CD4-positive, CD25-positive, alpha-beta regulatory T cell (primary cell): ENCODE measurements around the gene SMAD1. TPM values are rescaled to one million over a fixed set of nuclear protein-coding genes. Genes with fewer than 3 reads are reported as not detected.
A peak's percentile ranks its signal among the peaks of the same experiment; 100 is the strongest.

Experiments used
- ATAC-seq, 2 donors: fragments of 150-1000 bp; cut with Tn5 transposase; one replicate each; pipeline ENCODE4 v1.10.0; 2021; ENCODE audit warnings: low read depth in 2 of 2, moderate number of reproducible peaks in 2 of 2, moderate library complexity in 1 of 2
- DNase-seq, 3 donors: peaks; one replicate each; pipeline versions ENCODE4 v3.0.0 to v3.0.0-alpha.2; 2012 to 2022; ENCODE audit warnings: mixed read lengths in 1 of 3
- H3K27ac ChIP-seq: one replicate; pipeline ENCODE4 v1.7.0; 2013; ENCODE audit warnings: mild to moderate bottlenecking, low read length; ENCODE audit not compliant: insufficient read depth, poor library complexity, severe bottlenecking
- H3K27me3 ChIP-seq: one replicate; pipeline ENCODE4 v1.7.0; 2013; ENCODE audit warnings: low read length; ENCODE audit not compliant: control insufficient read depth, insufficient read depth
- H3K36me3 ChIP-seq: one replicate; pipeline ENCODE4 v1.7.0; 2013; ENCODE audit warnings: mild to moderate bottlenecking, low read length, moderate library complexity; ENCODE audit not compliant: control insufficient read depth, insufficient read depth
- H3K4me1 ChIP-seq: 2 replicates; pipeline ENCODE4 v1.7.0; 2013; ENCODE audit warnings: mild to moderate bottlenecking, low read length; ENCODE audit not compliant: insufficient read depth, control insufficient read depth, poor library complexity, severe bottlenecking
- H3K4me3 ChIP-seq: one replicate; pipeline ENCODE4 v1.7.0; 2013; ENCODE audit warnings: low read depth, mild to moderate bottlenecking, low read length, moderate library complexity
- H3K9me3 ChIP-seq, 2 experiments: 1 replicate in 1 of 2; 2 replicates in 1 of 2; pipeline ENCODE4 v1.7.0; 2013; ENCODE audit warnings: low read length in 2 of 2, mild to moderate bottlenecking in 1 of 2, moderate library complexity in 1 of 2; ENCODE audit not compliant: control insufficient read depth in 2 of 2
- H3K27ac Mint-ChIP-seq, 3 donors: one replicate each; pipeline ENCODE4 v1.8.0; 2020 to 2022; ENCODE audit warnings: mild to moderate bottlenecking in 3 of 3, mixed read lengths in 3 of 3, moderate library complexity in 2 of 3
- H3K27me3 Mint-ChIP-seq: one replicate; pipeline ENCODE4 v1.8.0; 2022; ENCODE audit warnings: mild to moderate bottlenecking, mixed read lengths
- H3K36me3 Mint-ChIP-seq: one replicate; pipeline ENCODE4 v1.8.0; 2020; ENCODE audit warnings: mixed read lengths
- H3K4me1 Mint-ChIP-seq, 4 donors: one replicate each; pipeline ENCODE4 v1.8.0; 2020 to 2022; ENCODE audit warnings: mixed read lengths in 4 of 4, mild to moderate bottlenecking in 1 of 4
- H3K4me3 Mint-ChIP-seq, 4 donors: one replicate each; pipeline ENCODE4 v1.8.0; 2020 to 2022; ENCODE audit warnings: mild to moderate bottlenecking in 4 of 4, mixed read lengths in 4 of 4, moderate library complexity in 3 of 4
- H3K9me3 Mint-ChIP-seq, 7 donors: one replicate each; pipeline ENCODE4 v1.8.0; 2020 to 2022; ENCODE audit warnings: mixed read lengths in 7 of 7, mild to moderate bottlenecking in 3 of 7, moderate library complexity in 2 of 7
- polyA plus RNA-seq, 4 donors: library from polyadenylated mRNA; unstranded; fragments of 300-500 nt; fragmentation: Illumina TruSeq; gene quantifications; one replicate each; pipeline ENCODE4 v1.2.3, GENCODE V29; 2021
- total RNA-seq: library from RNA; stranded (reverse); gene quantifications from one replicate; pipeline ENCODE4 v1.2.3, GENCODE V29; 2022

The SMAD1 gene
- total and polyA plus RNA-seq, 5 donors from 2014 or later = 1.2 to 7.2 (median 3.7) TPM

DNA sequence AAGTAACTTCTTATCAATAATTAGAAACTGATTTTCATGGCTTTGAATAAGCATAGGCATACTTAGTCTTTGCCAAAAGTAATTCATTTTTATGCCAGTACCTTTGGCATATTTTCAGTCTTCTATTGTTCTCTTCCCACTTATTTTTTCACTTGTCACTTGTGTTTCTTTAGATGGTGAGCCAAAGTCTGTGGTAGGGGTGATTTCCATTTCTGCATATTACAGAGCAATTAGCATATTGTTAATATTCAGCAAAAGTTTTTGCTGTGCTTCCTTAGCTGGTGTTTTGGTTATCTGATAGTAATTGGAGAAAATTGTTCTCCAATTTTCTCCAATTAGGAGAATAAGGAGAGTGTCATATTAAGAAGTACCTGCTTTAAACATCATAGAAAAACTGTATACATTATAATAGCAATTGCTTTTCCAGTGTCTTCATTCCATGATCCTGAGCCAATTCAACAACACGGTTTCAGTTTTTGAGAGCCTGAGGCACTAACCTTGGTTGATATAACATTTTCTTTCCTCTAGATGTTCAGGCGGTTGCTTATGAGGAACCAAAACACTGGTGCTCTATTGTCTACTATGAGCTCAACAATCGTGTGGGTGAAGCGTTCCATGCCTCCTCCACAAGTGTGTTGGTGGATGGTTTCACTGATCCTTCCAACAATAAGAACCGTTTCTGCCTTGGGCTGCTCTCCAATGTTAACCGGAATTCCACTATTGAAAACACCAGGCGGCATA lies 64.7 kb downstream of the SMAD1 start:
- Mint-ChIP-seq H3K4me3 (no peak overlapping the region), H3K4me1 (no peaks in the 10 kb centered on the region), H3K27me3 (no peaks in the 10 kb centered on the region), H3K27ac (no peak overlapping the region), H3K9me3 (peaks cover 0 to 1% (median 0%) of the 10 kb centered on the region in 7 donors), H3K36me3 (no peaks in the 10 kb centered on the region)
- Histone ChIP-seq H3K9me3 (no peaks in the 10 kb centered on the region), H3K36me3 (no peaks in the 10 kb centered on the region), H3K4me1 (no peaks in the 10 kb centered on the region), H3K27ac (no peak overlapping the region), H3K27me3 (peaks cover 2% of the 10 kb centered on the region), H3K4me3 (no peak overlapping the region)
- ATAC-seq (no peak), DNase-seq (no peak)

DNA sequence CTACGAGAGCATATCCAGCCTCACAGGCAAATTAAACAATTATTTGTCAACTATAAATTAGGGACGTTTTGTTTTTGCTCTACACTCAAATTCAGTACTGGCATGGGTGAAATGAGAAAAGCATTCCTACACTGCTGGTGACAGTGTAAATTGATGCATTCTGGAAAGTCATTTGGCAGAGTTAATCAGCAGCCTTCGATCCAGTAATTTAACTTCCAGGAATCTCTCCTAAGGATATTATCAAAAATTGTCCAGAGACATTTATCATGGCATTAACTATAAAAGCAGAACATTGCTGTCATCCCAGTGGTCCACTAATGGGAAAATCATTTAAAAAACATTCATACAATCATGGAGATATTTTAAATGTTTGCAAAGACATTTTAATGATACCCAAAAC lies 70.0 kb downstream of the SMAD1 start:
- Mint-ChIP-seq H3K36me3 (no peaks in the 10 kb centered on the region), H3K27ac (peak overlapping the region in 1 of 3 donors; percentile 2), H3K27me3 (no peaks in the 10 kb centered on the region), H3K4me1 (no peaks in the 10 kb centered on the region), H3K4me3 (no peak overlapping the region), H3K9me3 (no peaks in the 10 kb centered on the region)
- no peak for ATAC-seq
- peaks cover 2% of the 10 kb centered on the region for H3K27me3 ChIP-seq
- DNase-seq = no peak
- H3K36me3 ChIP-seq = no peaks in the 10 kb centered on the region
- no peaks in the 10 kb centered on the region for H3K9me3 ChIP-seq
- H3K4me3 ChIP-seq = no peak overlapping the region
- H3K27ac ChIP-seq = no peak overlapping the region
- H3K4me1 ChIP-seq = no peaks in the 10 kb centered on the region

DNA sequence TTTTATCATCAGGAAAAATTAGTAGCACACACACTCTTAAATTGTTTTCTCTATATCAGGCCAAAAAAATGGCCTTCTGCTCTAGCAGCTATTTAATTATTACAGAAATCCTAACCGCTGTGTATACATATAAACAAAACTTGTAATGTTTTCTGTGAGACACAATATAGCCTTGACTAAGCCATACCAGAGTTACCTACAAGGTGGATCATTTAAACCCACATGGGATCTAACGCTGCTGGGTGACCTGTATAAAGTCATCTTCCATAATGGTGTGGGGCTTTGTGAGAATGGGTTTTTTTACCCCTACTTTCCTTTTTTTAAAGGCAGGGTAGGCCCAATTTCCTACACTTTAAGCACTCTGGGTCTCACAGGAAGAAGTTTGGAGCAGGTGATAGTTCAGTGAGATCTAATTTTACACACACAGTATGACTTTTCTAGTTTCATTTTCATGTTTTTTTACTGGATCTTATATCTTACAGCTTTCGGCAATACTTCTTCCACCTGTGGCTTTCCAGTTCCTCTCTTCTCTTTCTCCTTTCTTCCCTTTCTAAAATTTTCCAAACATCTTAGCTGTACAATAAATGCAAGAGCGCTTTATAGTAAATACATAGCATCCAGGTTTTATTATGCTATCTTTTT lies 70.6 kb downstream of the SMAD1 start:
- H3K4me3 ChIP-seq = no peak overlapping the region
- DNase-seq (no peak), ATAC-seq (no peak)
- Mint-ChIP-seq H3K27me3 (no peaks in the 10 kb centered on the region), H3K36me3 (no peaks in the 10 kb centered on the region), H3K4me1 (no peaks in the 10 kb centered on the region), H3K4me3 (no peak overlapping the region), H3K27ac (no peak overlapping the region), H3K9me3 (no peaks in the 10 kb centered on the region)
- no peaks in the 10 kb centered on the region for H3K36me3 ChIP-seq
- peaks cover 2% of the 10 kb centered on the region for H3K27me3 ChIP-seq
- no peak overlapping the region for H3K27ac ChIP-seq
- no peaks in the 10 kb centered on the region for H3K4me1 ChIP-seq
- no peaks in the 10 kb centered on the region for H3K9me3 ChIP-seq

GRCh38 chr4:145553375-145553774 lies 71.7 kb downstream of the SMAD1 start:
- H3K27me3 Mint-ChIP-seq = no peaks in the 10 kb centered on the region
- Histone ChIP-seq H3K9me3 (no peaks in the 10 kb centered on the region), H3K36me3 (no peaks in the 10 kb centered on the region), H3K27me3 (no peaks in the 10 kb centered on the region), H3K4me1 (no peaks in the 10 kb centered on the region), H3K4me3 (no peak overlapping the region), H3K27ac (no peak overlapping the region)
- H3K4me1 Mint-ChIP-seq = no peaks in the 10 kb centered on the region
- H3K9me3 Mint-ChIP-seq = no peaks in the 10 kb centered on the region
- H3K4me3 Mint-ChIP-seq = no peak overlapping the region
- ATAC-seq (no peak), DNase-seq (no peak)
- no peaks in the 10 kb centered on the region for H3K36me3 Mint-ChIP-seq
- H3K27ac Mint-ChIP-seq = no peak overlapping the region

- H3K36me3 Mint-ChIP-seq = no peaks in the 10 kb centered on the region
- Histone ChIP-seq H3K27ac (no peak overlapping the region), H3K4me3 (no peak overlapping the region), H3K27me3 (no peaks in the 10 kb centered on the region), H3K36me3 (no peaks in the 10 kb centered on the region), H3K9me3 (no peaks in the 10 kb centered on the region), H3K4me1 (no peaks in the 10 kb centered on the region)
- ATAC-seq = no peak
- no peaks in the 10 kb centered on the region for H3K4me1 Mint-ChIP-seq
- DNase-seq = no peak
- H3K27ac Mint-ChIP-seq = no peak overlapping the region
- H3K4me3 Mint-ChIP-seq = no peak overlapping the region
- no peaks in the 10 kb centered on the region for H3K9me3 Mint-ChIP-seq
- H3K27me3 Mint-ChIP-seq = peaks cover 4% of the 10 kb centered on the region
Observed at GRCh38 chr4:145554691-145555090, 73.0 kb downstream of the SMAD1 start.

DNA sequence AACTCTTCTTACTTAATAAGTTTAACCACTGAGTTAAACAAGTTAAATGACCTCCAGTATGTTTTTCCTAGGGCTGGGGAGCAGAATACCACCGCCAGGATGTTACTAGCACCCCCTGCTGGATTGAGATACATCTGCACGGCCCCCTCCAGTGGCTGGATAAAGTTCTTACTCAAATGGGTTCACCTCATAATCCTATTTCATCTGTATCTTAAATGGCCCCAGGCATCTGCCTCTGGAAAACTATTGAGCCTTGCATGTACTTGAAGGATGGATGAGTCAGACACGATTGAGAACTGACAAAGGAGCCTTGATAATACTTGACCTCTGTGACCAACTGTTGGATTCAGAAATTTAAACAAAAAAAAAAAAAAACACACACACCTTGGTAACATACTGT lies 76.1 kb downstream of the SMAD1 start:
- Mint-ChIP-seq H3K27ac (peak overlapping the region in 1 of 3 donors; percentile 5), H3K4me1 (no peaks in the 10 kb centered on the region), H3K9me3 (peaks cover 0 to 2% (median 0%) of the 10 kb centered on the region in 7 donors), H3K27me3 (peaks cover 6% of the 10 kb centered on the region), H3K36me3 (no peaks in the 10 kb centered on the region), H3K4me3 (no peak overlapping the region)
- Histone ChIP-seq H3K4me3 (no peak overlapping the region), H3K36me3 (no peaks in the 10 kb centered on the region), H3K9me3 (no peaks in the 10 kb centered on the region), H3K27me3 (peaks cover 7% of the 10 kb centered on the region), H3K27ac (no peak overlapping the region), H3K4me1 (no peaks in the 10 kb centered on the region)
- peak in 2 of 3 donors; percentile 23 to 57 for DNase-seq
- peak; percentile 28 to 46 for ATAC-seq

DNA sequence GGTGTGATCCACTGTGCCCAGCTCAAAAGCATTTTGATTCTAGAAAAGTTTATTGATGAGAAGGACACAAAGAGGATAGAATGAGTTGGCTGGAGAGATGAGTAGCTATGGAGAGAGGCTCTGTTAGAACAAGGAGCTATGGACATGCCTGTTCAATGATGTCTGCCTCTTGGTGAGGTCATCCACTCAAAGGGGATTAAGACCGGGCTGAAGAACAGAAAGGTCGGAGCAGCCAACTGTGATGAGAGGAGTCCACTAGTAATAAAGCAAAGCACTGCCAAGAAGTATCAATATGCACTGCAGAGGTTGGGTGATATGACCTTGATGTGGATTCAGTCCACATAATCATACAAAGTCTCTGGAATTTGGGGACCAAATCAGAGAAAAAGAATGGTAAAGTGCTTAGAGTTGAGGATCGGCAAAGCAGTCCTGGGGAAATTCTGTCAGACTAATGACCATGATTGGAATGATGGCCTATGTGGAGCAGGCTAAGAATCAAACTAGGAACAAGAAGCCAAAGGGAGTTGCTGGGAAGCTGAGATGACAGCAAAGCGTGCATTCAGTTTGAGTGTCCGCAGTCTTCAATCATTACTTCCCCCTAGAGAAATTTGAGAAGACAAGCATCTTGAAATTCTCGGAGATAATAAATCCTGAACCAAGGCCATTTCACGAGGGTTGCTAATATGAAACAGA lies 81.8 kb downstream of the SMAD1 start:
- H3K36me3 ChIP-seq = no peaks in the 10 kb centered on the region
- no peak overlapping the region for H3K4me3 ChIP-seq
- Mint-ChIP-seq H3K4me3 (no peak overlapping the region), H3K27ac (no peak overlapping the region), H3K27me3 (peaks cover 13% of the 10 kb centered on the region), H3K9me3 (peaks cover 0 to 8% (median 1%) of the 10 kb centered on the region in 7 donors), H3K4me1 (no peaks in the 10 kb centered on the region), H3K36me3 (no peaks in the 10 kb centered on the region)
- peaks cover 7% of the 10 kb centered on the region for H3K27me3 ChIP-seq
- H3K4me1 ChIP-seq = no peaks in the 10 kb centered on the region
- no peak for DNase-seq
- H3K27ac ChIP-seq = no peak overlapping the region
- no peak for ATAC-seq
- H3K9me3 ChIP-seq = no peaks in the 10 kb centered on the region
